GM12892 (cell line): ENCODE data around the gene ATP9A.

ENCODE experiments used
- POLR2A ChIP-seq: IDR thresholded peaks from 2 replicates; pipeline ENCODE4 v1.6.1; 2011; ENCODE audit warnings: low read depth, low read length, control low read depth
- POLR2AphosphoS5 ChIP-seq: IDR thresholded peaks from 2 replicates; pipeline ENCODE4 v1.6.1; 2011; ENCODE audit warnings: low read depth, low read length, control low read depth
- TAF1 ChIP-seq: IDR thresholded peaks from 2 replicates; pipeline ENCODE4 v1.6.1; 2011; ENCODE audit warnings: low read depth, mild to moderate bottlenecking, control low read depth, low read length, borderline replicate concordance

- no peak for TF ChIP-seq TAF1
- no peak for TF ChIP-seq POLR2A
- no peak for TF ChIP-seq POLR2AphosphoS5
Observed at GRCh38 chr20:51691703-51692102, 76.5 kb downstream of the ATP9A start.
